Trophoblast cell (in vitro differentiated cells and primary cell): ENCODE measurements around the gene SMARCC2.
A peak's percentile ranks its signal among the peaks of the same experiment; 100 is the strongest.

ENCODE experiments used
- DNase-seq, 2 donors: peaks; one replicate each; pipeline ENCODE4 v3.0.0-alpha.2; 2016
- H2AFZ ChIP-seq: 2 replicates; pipeline ENCODE4 v1.6.1; 2013; ENCODE audit warnings: low read length, moderate library complexity, mild to moderate bottlenecking; ENCODE audit not compliant: insufficient read depth, poor library complexity
- H2AK5ac ChIP-seq: 2 replicates; pipeline ENCODE4 v1.6.1; 2013; ENCODE audit warnings: mild to moderate bottlenecking, low read length
- H2BK120ac ChIP-seq: 2 replicates; pipeline ENCODE4 v1.6.1; 2013; ENCODE audit warnings: low read length, mild to moderate bottlenecking, moderate library complexity; ENCODE audit not compliant: insufficient read depth, poor library complexity
- H2BK12ac ChIP-seq: 2 replicates; pipeline ENCODE4 v1.6.1; 2013; ENCODE audit warnings: mild to moderate bottlenecking, low read length, moderate library complexity
- H2BK5ac ChIP-seq: 2 replicates; pipeline ENCODE4 v1.6.1; 2013; ENCODE audit warnings: low read length, low read depth, moderate library complexity, mild to moderate bottlenecking; ENCODE audit not compliant: poor library complexity
- H3K14ac ChIP-seq: 2 replicates; pipeline ENCODE4 v1.6.1; 2013; ENCODE audit warnings: mild to moderate bottlenecking, low read length
- H3K18ac ChIP-seq: 2 replicates; pipeline ENCODE4 v1.6.1; 2013; ENCODE audit warnings: mild to moderate bottlenecking, low read length
- H3K23ac ChIP-seq: 2 replicates; pipeline ENCODE4 v1.6.1; 2013; ENCODE audit warnings: low read length
- H3K27ac ChIP-seq: 2 replicates; pipeline ENCODE4 v1.5.1; 2013; ENCODE audit warnings: low read depth, mild to moderate bottlenecking, inconsistent platforms, low read length, moderate library complexity
- H3K27me3 ChIP-seq: 2 replicates; pipeline ENCODE4 v1.6.1; 2013; ENCODE audit warnings: inconsistent platforms, mild to moderate bottlenecking, low read length, moderate library complexity; ENCODE audit not compliant: insufficient read depth
- H3K36me3 ChIP-seq, 2 experiments: 1 replicate in 1 of 2; 2 replicates in 1 of 2; pipeline ENCODE4 v1.6.1; 2013; ENCODE audit warnings: low read length in 2 of 2, mild to moderate bottlenecking in 2 of 2, moderate library complexity in 1 of 2; ENCODE audit not compliant: insufficient read depth in 2 of 2, control insufficient read depth in 1 of 2
- H3K4ac ChIP-seq: 2 replicates; pipeline ENCODE4 v1.6.1; 2013; ENCODE audit warnings: low read depth, mild to moderate bottlenecking, low read length, moderate library complexity
- H3K4me1 ChIP-seq, 2 experiments: 1 replicate in 1 of 2; 2 replicates in 1 of 2; pipeline ENCODE4 v1.6.1; 2013; ENCODE audit warnings: low read length in 2 of 2, mild to moderate bottlenecking in 2 of 2, moderate library complexity in 1 of 2; ENCODE audit not compliant: insufficient read depth in 2 of 2, control insufficient read depth in 1 of 2
- H3K4me2 ChIP-seq: 2 replicates; pipeline ENCODE4 v1.6.1; 2013; ENCODE audit warnings: inconsistent platforms, mild to moderate bottlenecking, low read length, moderate library complexity
- H3K4me3 ChIP-seq: 2 replicates; pipeline ENCODE4 v1.5.1; 2013; ENCODE audit warnings: mild to moderate bottlenecking, low read depth, low read length, inconsistent platforms
- H3K79me1 ChIP-seq: one replicate; pipeline ENCODE4 v1.6.1; 2013; ENCODE audit warnings: low read length
- H3K79me2 ChIP-seq: 2 replicates; pipeline ENCODE4 v1.6.1; 2013; ENCODE audit warnings: low read length, mild to moderate bottlenecking; ENCODE audit not compliant: control insufficient read depth, insufficient read depth, poor library complexity
- H3K9ac ChIP-seq: 2 replicates; pipeline ENCODE4 v1.6.1; 2013; ENCODE audit warnings: mild to moderate bottlenecking, low read length
- H3K9me3 ChIP-seq: 2 replicates; pipeline ENCODE4 v1.6.1; 2013; ENCODE audit warnings: low read depth, mild to moderate bottlenecking, control low read depth, inconsistent platforms, low read length; ENCODE audit not compliant: insufficient read depth
- H4K12ac ChIP-seq: 2 replicates; pipeline ENCODE4 v1.6.1; 2013; ENCODE audit warnings: low read depth, mild to moderate bottlenecking, low read length, moderate library complexity
- H4K8ac ChIP-seq: 2 replicates; pipeline ENCODE4 v1.6.1; 2013; ENCODE audit warnings: low read depth, mild to moderate bottlenecking, low read length, moderate library complexity
- H4K91ac ChIP-seq: one replicate; pipeline ENCODE4 v1.6.1; 2013; ENCODE audit warnings: low read depth, mild to moderate bottlenecking, low read length, moderate library complexity
- WGBS: extraction: QIAGEN DNeasy Blood & Tissue Kit; methylation state at CpG from one replicate; pipeline ENCODE4 v1.1.7; 2013; ENCODE audit warnings: missing lambda C conversion rate; ENCODE audit not compliant: insufficient read length, insufficient coverage; ENCODE audit errors: extremely low coverage; 5-methylcytosine and 5-hydroxymethylcytosine counted together

Gene SMARCC2

DNA sequence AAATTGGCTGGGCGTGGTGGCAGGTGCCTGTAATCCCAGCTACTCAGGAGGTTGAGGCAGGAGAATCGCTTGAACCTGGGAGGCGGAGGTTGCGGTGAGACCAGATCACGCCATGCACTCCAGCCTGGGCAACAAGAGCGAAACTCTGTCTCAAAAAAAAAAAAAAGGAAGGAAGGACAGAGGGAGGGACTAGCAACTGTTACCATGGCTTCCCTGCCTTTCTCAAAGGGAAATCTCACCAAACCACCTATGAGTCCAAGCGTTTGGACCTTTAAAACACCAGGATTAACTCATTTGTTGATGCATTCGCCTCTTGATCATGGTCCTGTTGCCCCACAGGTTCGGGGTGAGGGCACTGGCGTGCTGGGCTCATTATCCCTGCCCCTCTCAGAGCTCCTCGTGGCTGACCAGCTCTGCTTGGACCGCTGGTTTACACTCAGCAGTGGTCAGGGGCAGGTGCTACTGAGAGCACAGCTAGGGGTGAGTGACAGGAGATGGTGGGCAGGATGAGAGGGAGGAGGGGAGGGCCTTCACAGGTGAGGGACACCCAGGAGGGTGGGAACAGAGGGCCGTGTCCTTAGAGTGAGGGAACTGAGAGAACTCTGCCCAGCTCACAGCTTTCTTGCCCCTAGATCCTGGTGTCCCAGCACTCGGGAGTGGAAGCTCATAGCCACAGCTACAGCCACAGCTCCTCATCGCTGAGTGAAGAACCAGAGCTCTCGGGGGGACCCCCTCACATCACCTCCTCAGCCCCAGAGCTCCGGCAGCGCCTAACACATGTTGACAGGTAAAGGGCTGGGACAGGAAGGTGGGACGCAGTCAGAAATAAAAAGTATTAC is 47.1 kb downstream of the SMARCC2 start:
- no peak overlapping the region for H3K23ac ChIP-seq
- no peak overlapping the region for H4K8ac ChIP-seq

GRCh38 chr12:56137853-56138571 is 51.3 kb downstream of the SMARCC2 start:
- Histone ChIP-seq H3K18ac (no peak overlapping the region), H4K12ac (no peak overlapping the region), H4K8ac (no peak overlapping the region), H2AFZ (no peak overlapping the region), H3K14ac (no peak overlapping the region), H3K4me3 (no peak overlapping the region), H3K79me1 (no peaks in the 10 kb centered on the region), H3K27me3 (no peaks in the 10 kb centered on the region), H2BK5ac (no peak overlapping the region), H3K36me3 (peaks cover 45 to 58% of the 10 kb centered on the region in 2 experiments), H3K4me1 (no peaks in the 10 kb centered on the region), H3K4ac (no peak overlapping the region), H3K4me2 (no peak overlapping the region), H3K27ac (no peak overlapping the region), H3K9ac (peak overlapping the region; percentile 56), H2BK12ac (no peak overlapping the region), H3K9me3 (peaks cover 2% of the 10 kb centered on the region), H2BK120ac (no peak overlapping the region), H2AK5ac (no peak overlapping the region), H3K23ac (no peak overlapping the region), H3K79me2 (no peaks in the 10 kb centered on the region), H4K91ac (no peak overlapping the region)
- no CpG with 5 or more reads among the region's 14 CpGs for WGBS
- DNase-seq = no peak

More for the DNA sequence above, 47.1 kb downstream of the SMARCC2 start:
- Histone ChIP-seq H2BK120ac (no peak overlapping the region), H3K9ac (no peak overlapping the region), H3K4me1 (no peaks in the 10 kb centered on the region), H3K4me2 (no peak overlapping the region), H3K4me3 (no peak overlapping the region), H3K18ac (no peak overlapping the region), H4K12ac (no peak overlapping the region), H3K4ac (no peak overlapping the region), H3K9me3 (peaks cover 2% of the 10 kb centered on the region), H3K27me3 (no peaks in the 10 kb centered on the region), H2AFZ (no peak overlapping the region), H4K91ac (no peak overlapping the region), H3K79me1 (no peaks in the 10 kb centered on the region), H3K79me2 (no peaks in the 10 kb centered on the region), H2AK5ac (no peak overlapping the region), H3K14ac (no peak overlapping the region), H3K36me3 (peaks cover 43 to 57% of the 10 kb centered on the region in 2 experiments), H2BK12ac (no peak overlapping the region), H3K27ac (no peak overlapping the region), H2BK5ac (no peak overlapping the region)
- no CpG with 5 or more reads among the region's 19 CpGs for WGBS
- no peak for DNase-seq

GRCh38 chr12:56134897-56135296 is 54.4 kb downstream of the SMARCC2 start:
- no peak overlapping the region for H3K14ac ChIP-seq
- no peak overlapping the region for H2BK5ac ChIP-seq
- no peaks in the 10 kb centered on the region for H3K27me3 ChIP-seq
- no peak overlapping the region for H3K27ac ChIP-seq
- no peak overlapping the region for H3K4ac ChIP-seq
- DNase-seq = no peak
- no peak overlapping the region for H3K9ac ChIP-seq
- no peak overlapping the region for H3K23ac ChIP-seq
- H3K9me3 ChIP-seq = peaks cover 2% of the 10 kb centered on the region
- H3K79me1 ChIP-seq = no peaks in the 10 kb centered on the region
- no peak overlapping the region for H2BK12ac ChIP-seq
- H2AK5ac ChIP-seq = no peak overlapping the region
- no CpG with 5 or more reads among the region's 6 CpGs for WGBS
- H4K8ac ChIP-seq = no peak overlapping the region
- no peak overlapping the region for H3K4me3 ChIP-seq
- H4K12ac ChIP-seq = no peak overlapping the region
- no peak overlapping the region for H3K18ac ChIP-seq
- H3K4me2 ChIP-seq = no peak overlapping the region
- H3K4me1 ChIP-seq = peaks cover 4 to 5% of the 10 kb centered on the region in 2 experiments
- H3K79me2 ChIP-seq = no peaks in the 10 kb centered on the region
- no peak overlapping the region for H4K91ac ChIP-seq
- peaks cover 48 to 66% of the 10 kb centered on the region in 2 experiments for H3K36me3 ChIP-seq
- H2BK120ac ChIP-seq = no peak overlapping the region
- no peak overlapping the region for H2AFZ ChIP-seq

DNA sequence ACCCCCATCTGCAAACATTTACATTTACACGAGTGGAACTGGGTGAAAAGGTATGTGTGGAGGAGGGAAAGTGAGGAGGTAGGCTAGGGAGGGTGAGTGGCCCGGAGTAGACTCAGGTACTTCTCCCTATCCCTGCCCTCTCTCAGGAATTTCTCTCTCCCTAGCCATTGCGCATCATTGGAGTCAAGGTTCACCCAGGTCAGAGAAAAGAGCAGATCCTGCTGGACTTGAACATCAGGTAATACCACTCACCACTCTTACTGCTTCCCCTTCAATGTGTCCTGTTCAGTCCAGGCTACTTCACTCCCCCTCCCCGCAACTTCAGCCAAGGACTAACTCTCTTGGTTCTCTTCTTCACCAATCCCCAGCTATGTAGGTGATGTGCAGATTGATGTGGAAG is 58.4 kb downstream of the SMARCC2 start:
- no peak overlapping the region for H3K4ac ChIP-seq
- no peak overlapping the region for H2AK5ac ChIP-seq
- peaks cover 25 to 38% of the 10 kb centered on the region in 2 experiments for H3K36me3 ChIP-seq
- no peaks in the 10 kb centered on the region for H3K27me3 ChIP-seq
- DNase-seq = peak; percentile 74 to 87
- H3K79me2 ChIP-seq = peaks cover 7% of the 10 kb centered on the region
- no peak overlapping the region for H4K12ac ChIP-seq
- H3K79me1 ChIP-seq = peaks cover 9% of the 10 kb centered on the region
- no peak overlapping the region for H2BK12ac ChIP-seq
- no peak overlapping the region for H3K23ac ChIP-seq
- H2BK5ac ChIP-seq = no peak overlapping the region
- H4K91ac ChIP-seq = no peak overlapping the region
- no peak overlapping the region for H3K4me3 ChIP-seq
- H3K27ac ChIP-seq = no peak overlapping the region
- H2BK120ac ChIP-seq = no peak overlapping the region
- WGBS = no CpG with 5 or more reads among the region's 4 CpGs
- H3K14ac ChIP-seq = no peak overlapping the region
- H3K4me2 ChIP-seq = no peak overlapping the region
- H3K18ac ChIP-seq = no peak overlapping the region
- H3K9ac ChIP-seq = no peak overlapping the region
- no peaks in the 10 kb centered on the region for H3K9me3 ChIP-seq
- H4K8ac ChIP-seq = no peak overlapping the region
- H3K4me1 ChIP-seq = peaks cover 11 to 12% of the 10 kb centered on the region in 2 experiments
- H2AFZ ChIP-seq = no peak overlapping the region
